GM12801 (cell line): ENCODE data around the gene DCHS1.

ENCODE experiments used
- CTCF ChIP-seq: IDR thresholded peaks from one replicate; pipeline ENCODE4 v1.5.1; 2011; ENCODE audit warnings: control low read depth; ENCODE audit not compliant: insufficient read length; ENCODE audit errors: extremely low read depth

Gene DCHS1

GRCh38 chr11:6655790-6656583 is at the start of gene DCHS1:
Gene DCHS1, minus strand, starts transcription at chr11:6655809. Its CDS starts 14,196 bp downstream, at chr11:6641613.
- TF ChIP-seq CTCF: no peak

DNA sequence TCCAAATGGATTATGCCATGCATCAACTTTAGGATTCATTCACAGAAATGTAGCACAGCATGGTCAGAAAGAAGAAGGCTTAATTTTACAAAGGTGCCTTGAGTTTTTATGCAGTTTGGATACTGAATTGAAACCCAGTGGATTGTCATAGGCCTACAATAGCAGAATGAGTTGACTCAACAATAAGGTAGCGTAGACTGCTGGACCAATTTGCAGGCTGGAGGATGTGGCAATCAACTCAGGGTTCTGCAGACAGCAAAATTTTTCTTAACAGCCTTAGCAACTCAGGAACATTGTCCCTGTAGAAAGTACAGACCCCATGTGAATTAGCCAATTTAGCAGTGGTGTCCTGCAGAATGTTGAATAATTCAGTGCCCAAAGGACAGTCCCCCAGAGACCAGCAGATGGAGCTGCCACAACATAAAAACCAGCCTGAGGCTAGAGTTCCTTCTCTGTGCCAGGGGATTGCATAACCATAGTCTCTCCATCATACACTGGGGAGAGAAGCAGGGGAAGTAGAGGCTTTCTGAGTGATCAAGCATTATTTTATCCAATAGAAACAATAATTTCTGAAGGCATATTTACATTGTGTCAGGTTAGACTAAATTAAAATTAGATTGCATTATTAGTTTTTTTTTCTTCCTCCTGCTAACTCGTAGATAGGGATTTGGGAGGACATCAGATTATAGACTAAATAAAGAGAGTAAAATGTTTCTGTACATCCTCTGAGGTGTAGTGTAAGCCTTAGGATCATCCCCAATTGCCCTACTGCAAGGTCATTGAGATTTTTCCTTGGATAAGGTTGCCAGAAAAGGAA is 47.8 kb upstream of the DCHS1 start:
- no peak for TF ChIP-seq CTCF

- no peak for TF ChIP-seq CTCF
Measured at GRCh38 chr11:6695377-6695776, 39.8 kb upstream of the DCHS1 start.

DNA sequence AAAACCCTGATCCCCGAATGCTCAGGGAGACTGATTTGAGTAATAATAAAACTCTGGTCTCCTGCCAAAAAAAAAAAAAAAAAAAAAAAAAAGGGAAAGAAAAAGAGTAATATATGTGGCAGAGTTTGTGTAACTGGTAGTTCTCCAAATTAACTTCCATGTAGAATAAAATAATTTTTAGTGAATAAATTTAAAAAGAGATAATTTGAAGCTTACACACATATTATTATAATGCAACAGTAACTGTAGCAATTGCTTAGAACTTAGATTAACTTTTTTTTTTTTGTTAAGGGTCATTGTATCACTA is 38.6 kb upstream of the DCHS1 start:
- TF ChIP-seq CTCF: no peak

DNA sequence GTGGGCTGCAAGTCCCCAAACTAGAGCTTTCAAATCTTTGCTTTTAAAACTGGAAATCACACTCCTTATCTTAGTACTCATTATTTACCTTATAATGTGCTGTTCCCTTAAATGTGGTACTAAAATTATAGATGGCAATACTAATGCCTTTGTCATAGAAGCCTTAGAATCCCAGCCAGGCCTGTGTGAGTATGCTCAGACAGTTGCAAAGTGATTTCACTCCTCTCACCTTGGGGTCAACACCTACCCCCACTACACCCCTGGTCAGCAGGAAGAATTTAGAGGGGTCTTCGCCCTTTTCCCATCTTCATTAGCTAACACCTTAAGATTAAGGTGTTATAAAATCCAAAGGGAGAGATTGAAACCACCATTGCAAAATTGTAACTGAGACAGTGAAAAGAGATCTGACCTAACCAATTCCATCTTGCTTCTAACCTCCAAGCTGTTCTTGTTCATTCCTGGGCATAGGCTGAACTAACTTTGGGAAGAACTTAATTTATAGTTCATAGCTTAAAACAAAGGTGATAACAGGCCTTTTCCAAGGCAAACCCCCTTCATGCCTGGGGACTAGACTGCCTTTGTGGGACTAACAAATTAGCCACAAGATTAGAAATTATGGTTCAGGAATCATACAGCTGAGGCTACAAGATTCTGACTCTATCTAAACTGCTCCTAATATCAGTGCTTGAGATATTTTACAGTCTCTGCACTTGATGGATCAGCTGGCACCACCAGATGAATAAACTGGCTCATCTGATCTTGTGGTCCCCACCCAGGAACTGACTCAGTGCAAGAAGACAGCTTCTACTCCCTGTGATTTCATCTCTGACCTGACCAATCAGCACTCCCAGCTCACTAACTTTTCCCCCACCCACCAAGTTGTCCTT is 38.0 kb upstream of the DCHS1 start:
- TF ChIP-seq CTCF: no peak

- TF ChIP-seq CTCF: no peak
Measured at GRCh38 chr11:6692128-6692527, 36.5 kb upstream of the DCHS1 start.

DNA sequence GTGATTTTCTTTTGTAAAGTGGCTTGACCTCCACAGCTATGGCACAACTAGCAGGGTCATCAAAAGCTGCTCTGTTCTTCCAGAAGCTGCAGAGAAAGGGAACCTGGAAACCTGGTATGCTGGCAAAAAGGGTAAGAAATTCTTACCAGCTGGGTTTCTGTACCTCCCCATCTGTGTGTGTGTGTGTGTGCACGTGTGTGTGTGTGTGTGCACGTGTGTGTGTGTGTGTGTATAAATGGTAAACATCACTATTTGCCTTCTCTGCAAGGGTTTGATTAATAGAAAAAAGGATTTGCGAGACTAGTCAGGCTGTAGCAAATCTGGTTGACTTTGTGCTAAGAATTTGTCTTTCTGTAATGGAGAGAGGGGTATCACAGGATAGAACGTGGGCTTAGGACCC is 32.3 kb upstream of the DCHS1 start:
- no peak for TF ChIP-seq CTCF
